HG03439 (cell line): Measurements from ENCODE around the gene DIO3.
"Not testable (repeated sequence)": the region's sequence is repeated elsewhere in the genome, so short reads cannot be mapped to it uniquely, and the experiment has no call there.

ENCODE experiments used
- ATAC-seq: cut with Tn5 transposase; IDR thresholded peaks from one replicate; pipeline ENCODE4 v1.9.1; 2021; ENCODE audit warnings: mild to moderate bottlenecking, moderate library complexity; ENCODE audit not compliant: unreplicated experiment

DIO3 gene

GRCh38 chr14:101557811-101558738 is 3.2 kb upstream of the DIO3 start:
- ATAC-seq = no peak

- no peak for ATAC-seq
Observed at GRCh38 chr14:101558739-101559240, 2.5 kb upstream of the DIO3 start.

GRCh38 chr14:101559250-101559623 is 2.1 kb upstream of the DIO3 start:
- no peak for ATAC-seq

GRCh38 chr14:101559624-101560533 is 1.4 kb upstream of the DIO3 start:
- ATAC-seq = no peak

GRCh38 chr14:101560534-101561113 is 671 bp upstream of the DIO3 start:
- ATAC-seq = no peak

- no peak for ATAC-seq
Observed at GRCh38 chr14:101561897-101562490, 699 bp downstream of the DIO3 start.

- no peak for ATAC-seq
Observed at GRCh38 chr14:101562659-101563351, 1.5 kb downstream of the DIO3 start.

- ATAC-seq = no peak
Observed at GRCh38 chr14:101563352-101563653, 2.0 kb downstream of the DIO3 start.

- ATAC-seq = no peak
Observed at GRCh38 chr14:101563654-101564443, 2.6 kb downstream of the DIO3 start.

- no peak for ATAC-seq
Observed at GRCh38 chr14:101564444-101564776, 3.1 kb downstream of the DIO3 start.

GRCh38 chr14:101564819-101565698 is 3.8 kb downstream of the DIO3 start:
- ATAC-seq = no peak

GRCh38 chr14:101567252-101567651 is 6.0 kb downstream of the DIO3 start:
- no peak for ATAC-seq

- no peak for ATAC-seq
Observed at GRCh38 chr14:101571004-101571403, 9.7 kb downstream of the DIO3 start.

GRCh38 chr14:101572526-101572925 is 11.2 kb downstream of the DIO3 start:
- ATAC-seq = not testable (repeated sequence)

- no peak for ATAC-seq
Observed at GRCh38 chr14:101573289-101573688, 12.0 kb downstream of the DIO3 start.

- no peak for ATAC-seq
Observed at GRCh38 chr14:101575581-101575980, 14.3 kb downstream of the DIO3 start.

- no peak for ATAC-seq
Observed at GRCh38 chr14:101577221-101577909, 16.1 kb downstream of the DIO3 start.

GRCh38 chr14:101578489-101578888 is 17.2 kb downstream of the DIO3 start:
- ATAC-seq = no peak
